ENCODE results near the gene SULT4A1.

- TF ChIP-seq EZH2 (IDR thresholded peaks at IDR 0.05; ENCODE audit: low read depth, unreplicated experiment) = no peak
- TF ChIP-seq ETS1 (IDR thresholded peaks at IDR 0.05) = no peak
Observed at GRCh38 chr22:43893266-43893665, 31.0 kb upstream of the SULT4A1 start.

Data from GM23338 (cell line).